Pulmonary artery endothelial cell (primary cell): ENCODE data around the gene NTMT1. TPM values are rescaled to one million over a fixed set of nuclear protein-coding genes. Genes with fewer than 3 reads are reported as not detected.

ENCODE experiments used
- DNase-seq: peaks from one replicate; pipeline ENCODE4 v3.0.0-alpha.2; 2011; ENCODE audit warnings: low read depth, low spot score
- total RNA-seq: library from RNA; depleted of rRNA; stranded (reverse); fragments of >200 nt; gene quantifications from 2 replicates; pipeline ENCODE4 v1.2.3, GENCODE V29; 2014

The NTMT1 gene
- total RNA-seq, 1 donor from 2014 or later = 44.7 TPM

GRCh38 chr9:129596541-129597331 lies 29.2 kb upstream of the NTMT1 start:
- DNase-seq = no peak

- DNase-seq = no peak
Observed at GRCh38 chr9:129597355-129598088, 28.4 kb upstream of the NTMT1 start.

- no peak for DNase-seq
Observed at GRCh38 chr9:129598089-129598596, 27.8 kb upstream of the NTMT1 start.

GRCh38 chr9:129601082-129601674 lies 24.8 kb upstream of the NTMT1 start:
- no peak for DNase-seq

GRCh38 chr9:129602598-129603415 lies 23.2 kb upstream of the NTMT1 start:
- DNase-seq = no peak

- no peak for DNase-seq
Observed at GRCh38 chr9:129604056-129604765, 21.8 kb upstream of the NTMT1 start.

- no peak for DNase-seq
Observed at GRCh38 chr9:129604766-129605163, 21.2 kb upstream of the NTMT1 start.

GRCh38 chr9:129606161-129607026 lies 19.6 kb upstream of the NTMT1 start:
- no peak for DNase-seq

GRCh38 chr9:129607027-129607387 lies 19.0 kb upstream of the NTMT1 start:
- DNase-seq = no peak

GRCh38 chr9:129608561-129609481 lies 17.1 kb upstream of the NTMT1 start:
- no peak for DNase-seq

GRCh38 chr9:129609486-129610212 lies 16.3 kb upstream of the NTMT1 start:
- DNase-seq = no peak

- no peak for DNase-seq
Observed at GRCh38 chr9:129610213-129610472, 15.8 kb upstream of the NTMT1 start.

- no peak for DNase-seq
Observed at GRCh38 chr9:129610473-129611306, 15.3 kb upstream of the NTMT1 start.

- no peak for DNase-seq
Observed at GRCh38 chr9:129611307-129611800, 14.6 kb upstream of the NTMT1 start.

GRCh38 chr9:129612123-129612522 lies 13.8 kb upstream of the NTMT1 start:
- no peak for DNase-seq

GRCh38 chr9:129612815-129613519 lies 13.0 kb upstream of the NTMT1 start:
- no peak for DNase-seq
